AG09319 (cell line): ENCODE results near the gene PGBD2.
A peak's percentile ranks its signal among the peaks of the same experiment; 100 is the strongest.

Experiments used
- DNase-seq: peaks from one replicate; pipeline ENCODE4 v3.0.0-alpha.2; 2010; ENCODE audit warnings: low read depth; ENCODE audit errors: extremely low read depth
- CTCF ChIP-seq: IDR thresholded peaks from 2 replicates; pipeline ENCODE4 v1.5.1; 2011; ENCODE audit warnings: low read depth, mild to moderate bottlenecking, inconsistent platforms, low read length, moderate library complexity

The PGBD2 gene

GRCh38 chr1:248861616-248862015 is 44.4 kb upstream of the PGBD2 start:
- TF ChIP-seq CTCF, result no peak
- DNase-seq, result no peak

GRCh38 chr1:248862695-248862997 is 43.4 kb upstream of the PGBD2 start:
- no peak for TF ChIP-seq CTCF
- DNase-seq, result no peak

- no peak for TF ChIP-seq CTCF
- peak; percentile 23 for DNase-seq
Measured at GRCh38 chr1:248862998-248863881, 42.8 kb upstream of the PGBD2 start.

GRCh38 chr1:248871837-248872401 is 34.1 kb upstream of the PGBD2 start:
- DNase-seq, result no peak
- no peak for TF ChIP-seq CTCF

GRCh38 chr1:248872752-248873408 is 33.2 kb upstream of the PGBD2 start:
- no peak for TF ChIP-seq CTCF

GRCh38 chr1:248873409-248873992 is 32.5 kb upstream of the PGBD2 start:
- DNase-seq, result peak; percentile 94
- TF ChIP-seq CTCF, result no peak

More at GRCh38 chr1:248872752-248873408, 33.2 kb upstream of the PGBD2 start:
- peak; percentile 3 for DNase-seq
